GM12878 (cell line): ENCODE data around the gene FHL3. TPM values are rescaled to one million over a fixed set of nuclear protein-coding genes. Genes with fewer than 3 reads are reported as not detected.

Source experiments
- ATAC-seq: fragments of 200-7000 bp; cut with Tn5 transposase; 3 replicates; pipeline ENCODE4 v1.9.1; 2020; ENCODE audit warnings: mild to moderate bottlenecking, moderate library complexity
- BruUV-seq: library from RNA; stranded (reverse); fragments of 400-500 nt; replicated peaks from 2 replicates; lab custom pipeline; 2021; lab: Mats Ljungman, UMichigan
- CTCF ChIA-PET: fragments of 300-600 bp; sonication (Branson Sonifier 250); formaldehyde crosslinking; extraction: SDS; loops from one replicate; lab custom pipeline; 2021; ENCODE audit warnings: inconsistent platforms; lab: Yijun Ruan, JAX
- POLR2A ChIA-PET: fragments of 350-600 bp; formaldehyde crosslinking; extraction: SDS; loops from one replicate; lab custom pipeline; 2021; ENCODE audit warnings: inconsistent platforms; lab: Charles Lee
- RAD21 ChIA-PET: fragments of 300-600 bp; sonication (Branson Sonifier 250); formaldehyde crosslinking; loops from one replicate; lab custom pipeline; 2023; ENCODE audit warnings: antibody characterized with exemption; ENCODE audit not compliant: unreplicated experiment; lab: Charles Lee
- SMC1A ChIA-PET: fragments of 300-600 bp; sonication (Branson Sonifier 250); formaldehyde crosslinking; loops from one replicate; lab custom pipeline; 2023; ENCODE audit not compliant: unreplicated experiment, uncharacterized antibody; lab: Charles Lee
- DNase-seq: peaks from one replicate; pipeline ENCODE4 v3.0.0-alpha.2; 2011; ENCODE audit warnings: low read depth, low spot score
- FAIRE-seq: peaks from 3 replicates; lab custom pipeline; 2011; peaks lifted over from hg19 to GRCh38; lab: Jason Lieb, UNC
- H2AFZ ChIP-seq: 2 replicates; pipeline ENCODE4 v1.6.0; 2011; ENCODE audit warnings: low read depth, low read length, control low read depth; ENCODE audit not compliant: control insufficient read depth
- H3K27ac ChIP-seq: 2 replicates; pipeline ENCODE4 v1.5.1; 2011; ENCODE audit warnings: control low read depth; ENCODE audit not compliant: control insufficient read depth, insufficient read depth
- H3K27me3 ChIP-seq, 2 experiments: replicated peaks in 1 of 2; 2 replicates each; pipeline versions ENCODE4 v1.6.0 to v1.6.1; 2011; ENCODE audit warnings: low read length in 1 of 2; ENCODE audit not compliant: control insufficient read depth in 2 of 2, insufficient read depth in 2 of 2
- H3K36me3 ChIP-seq, 2 experiments: 2 replicates each; pipeline ENCODE4 v1.5.1; 2011; ENCODE audit warnings: low read length in 1 of 2; ENCODE audit not compliant: control insufficient read depth in 2 of 2, insufficient read depth in 2 of 2
- H3K4me1 ChIP-seq: 2 replicates; pipeline ENCODE4 v1.6.1; 2011; ENCODE audit warnings: mild to moderate bottlenecking, low read length, moderate library complexity, mixed read lengths; ENCODE audit not compliant: control insufficient read depth, insufficient read depth
- H3K4me2 ChIP-seq: 2 replicates; pipeline ENCODE4 v1.6.0; 2011; ENCODE audit warnings: control low read depth; ENCODE audit not compliant: control insufficient read depth, insufficient read depth
- H3K4me3 ChIP-seq: fragments of 200-600 bp; sonication (generic); 2 replicates; pipeline ENCODE4 v1.5.1; 2016
- H3K79me2 ChIP-seq: 2 replicates; pipeline ENCODE4 v1.6.0; 2011; ENCODE audit warnings: low read length; ENCODE audit not compliant: control insufficient read depth, insufficient read depth
- H3K9ac ChIP-seq: 2 replicates; pipeline ENCODE4 v1.8.0; 2011; ENCODE audit warnings: low read length, control low read depth, mixed read lengths; ENCODE audit not compliant: control insufficient read depth, insufficient read depth
- H3K9me3 ChIP-seq: replicated peaks from 3 replicates; pipeline ENCODE4 v1.5.1; 2011; ENCODE audit warnings: mild to moderate bottlenecking, low read length; ENCODE audit not compliant: control insufficient read depth, insufficient read depth
- H4K20me1 ChIP-seq: 2 replicates; pipeline ENCODE4 v1.6.0; 2011; ENCODE audit not compliant: control insufficient read depth, insufficient read depth
- BCL3 ChIP-seq: IDR thresholded peaks from 2 replicates; pipeline ENCODE4 v1.6.1; 2011; ENCODE audit warnings: borderline replicate concordance, low read depth, mild to moderate bottlenecking, moderate library complexity, low read length; ENCODE audit not compliant: insufficient read depth, poor library complexity, severe bottlenecking
- BRCA1 ChIP-seq: IDR thresholded peaks from 2 replicates; pipeline ENCODE4 v1.6.1; 2011; ENCODE audit warnings: low read depth, low read length, improper control_type of control experiment
- CBX5 ChIP-seq: sonication (generic); IDR thresholded peaks from 2 replicates; pipeline ENCODE4 v1.6.1; 2016; ENCODE audit warnings: low read depth, moderate library complexity, mild to moderate bottlenecking, inconsistent platforms
- POLR2AphosphoS2 ChIP-seq: IDR thresholded peaks from 2 replicates; pipeline ENCODE4 v1.6.1; 2011; ENCODE audit warnings: low read depth, mild to moderate bottlenecking, low read length, improper control_type of control experiment, moderate library complexity
- POLR2AphosphoS5 ChIP-seq: IDR thresholded peaks from 2 replicates; pipeline ENCODE4 v1.6.1; 2011; ENCODE audit warnings: mild to moderate bottlenecking, low read length, inconsistent platforms
- RAD21 ChIP-seq: IDR thresholded peaks from 2 replicates; pipeline ENCODE4 v1.6.1; 2011; ENCODE audit warnings: mild to moderate bottlenecking, low read depth, low read length, moderate library complexity; ENCODE audit not compliant: insufficient read depth
- RB1 ChIP-seq: fragments of 450-650 bp; formaldehyde crosslinking; IDR thresholded peaks from 2 replicates; pipeline ENCODE4 v1.6.1; 2017; ENCODE audit warnings: mild to moderate bottlenecking, borderline replicate concordance
- RFX5 ChIP-seq: IDR thresholded peaks from 2 replicates; pipeline ENCODE4 v1.6.1; 2011; ENCODE audit warnings: low read depth, low read length, improper control_type of control experiment
- TCF7 ChIP-seq: IDR thresholded peaks from 2 replicates; pipeline ENCODE4 v1.6.1; 2014; ENCODE audit warnings: antibody characterized with exemption, borderline replicate concordance
- WGBS: methylation state at CpG from one replicate; pipeline ENCODE4 v1.1.6; 2016; ENCODE audit warnings: low lambda C conversion rate; ENCODE audit not compliant: insufficient replicate concordance, insufficient coverage; ENCODE audit errors: missing lambda C conversion rate; 5-methylcytosine and 5-hydroxymethylcytosine counted together
- in situ Hi-C: fragments of 300-500 bp; cut with MboI; formaldehyde crosslinking; loops from 9 replicates; pipeline ENCODE4 v1.14.3; 2018; ENCODE audit warnings: mixed read lengths
- intact Hi-C: fragments of 100-400 bp; cut with micrococcal nuclease; formaldehyde crosslinking; loops from one replicate; pipeline ENCODE4 v1.14.2; 2022; ENCODE audit not compliant: unreplicated experiment
- polyA plus RNA-seq, 11 experiments: library from polyadenylated mRNA; depleted of rRNA in 4 of 11; unstranded in 6 of 11; stranded (reverse) in 5 of 11; fragments of >200 nt; fragmentation: Nextera tagmentation in 4 of 11; fragmentation: Illumina TruSeq in 1 of 11; extraction: Ambion mirVana in 4 of 11; extraction: Trizol in 1 of 11; gene quantifications; 1 replicate in 1 of 11; 2 replicates in 10 of 11; pipeline versions ENCODE4 v1.2.1 to v1.2.3, GENCODE V29; 2011 to 2016; ENCODE audit warnings: inconsistent platforms in 2 of 11, missing spikeins in 2 of 11, low read depth in 1 of 11
- total RNA-seq, 4 experiments: library from RNA; depleted of rRNA in 3 of 4; stranded (reverse); fragments of >200 nt in 3 of 4; fragmentation: Illumina TruSeq in 1 of 4; extraction: Trizol in 1 of 4; gene quantifications; 2 replicates each; pipeline versions ENCODE4 v1.2.1 to v1.2.3, GENCODE V29; 2013 to 2021
- TF ChIP-seq, protein P1 (sequence below), 3 experiments: IDR thresholded peaks in 2 of 3; conservative IDR thresholded peaks in 1 of 3; 2 replicates each; pipeline ENCODE4 v1.5.1; 2011; ENCODE audit warnings: low read depth in 3 of 3, low read length in 3 of 3, mild to moderate bottlenecking in 3 of 3, control low read depth in 2 of 3, moderate library complexity in 2 of 3, inconsistent platforms in 1 of 3, mixed read lengths in 1 of 3; ENCODE audit not compliant: control insufficient read depth in 2 of 3, insufficient read depth in 1 of 3; ENCODE audit errors: extremely low read depth in 1 of 3

FHL3 gene
- total and polyA plus RNA-seq, 10 of the 15 experiments (the other 5 are each of a cell fraction or from before 2014, with no cell fraction given), result 0.26 to 13.9 (median 7.9) TPM

GRCh38 chr1:37998089-37998808, 7.1 kb downstream of the FHL3 start (continued):
- TF ChIP-seq BRCA1, result no peak
- no peak for TF ChIP-seq RB1
- TF ChIP-seq POLR2AphosphoS5, result no peak
- no peak for TF ChIP-seq CBX5
- no peak for TF ChIP-seq POLR2AphosphoS2

GRCh38 chr1:37997256-37998088, 7.8 kb downstream of the FHL3 start:
- ChIA-PET SMC1A (interaction anchor here (0.7 kb wide), 1 partner anchor 17 kb away, joined by 4 read pairs; no protein-coding TSS in a partner anchor), POLR2A (interaction anchor here (0.6 kb wide), 1 partner anchor 384 kb away, joined by 4 read pairs; no protein-coding TSS in a partner anchor), RAD21 (no interaction called here), CTCF (no interaction called here)
- H3K79me2 ChIP-seq, result peaks cover 6% of the 10 kb centered on the region; the same call in 1 of the 2 replicates
- DNase-seq (no peak), ATAC-seq (no peak), FAIRE-seq (no peak)
- intact Hi-C loops (no loop called here), in situ Hi-C loops (loop anchor here (25.0 kb wide), 1 partner anchor 410 kb away; the partner anchor contains the start of gene GNL2)
- peaks cover 21% of the 10 kb centered on the region for H3K4me1 ChIP-seq
- H3K36me3 ChIP-seq, result no peaks in the 10 kb centered on the region
- no peak overlapping the region for H3K27ac ChIP-seq
- H3K27me3 ChIP-seq, result no peaks in the 10 kb centered on the region
- TF ChIP-seq RAD21 (no peak), RFX5 (no peak), TCF7 (no peak), BCL3 (no peak)
- TF ChIP-seq, protein P1, sequence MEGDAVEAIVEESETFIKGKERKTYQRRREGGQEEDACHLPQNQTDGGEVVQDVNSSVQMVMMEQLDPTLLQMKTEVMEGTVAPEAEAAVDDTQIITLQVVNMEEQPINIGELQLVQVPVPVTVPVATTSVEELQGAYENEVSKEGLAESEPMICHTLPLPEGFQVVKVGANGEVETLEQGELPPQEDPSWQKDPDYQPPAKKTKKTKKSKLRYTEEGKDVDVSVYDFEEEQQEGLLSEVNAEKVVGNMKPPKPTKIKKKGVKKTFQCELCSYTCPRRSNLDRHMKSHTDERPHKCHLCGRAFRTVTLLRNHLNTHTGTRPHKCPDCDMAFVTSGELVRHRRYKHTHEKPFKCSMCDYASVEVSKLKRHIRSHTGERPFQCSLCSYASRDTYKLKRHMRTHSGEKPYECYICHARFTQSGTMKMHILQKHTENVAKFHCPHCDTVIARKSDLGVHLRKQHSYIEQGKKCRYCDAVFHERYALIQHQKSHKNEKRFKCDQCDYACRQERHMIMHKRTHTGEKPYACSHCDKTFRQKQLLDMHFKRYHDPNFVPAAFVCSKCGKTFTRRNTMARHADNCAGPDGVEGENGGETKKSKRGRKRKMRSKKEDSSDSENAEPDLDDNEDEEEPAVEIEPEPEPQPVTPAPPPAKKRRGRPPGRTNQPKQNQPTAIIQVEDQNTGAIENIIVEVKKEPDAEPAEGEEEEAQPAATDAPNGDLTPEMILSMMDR (IDR thresholded peaks at IDR 0.05 in 2 of 3, conservative IDR thresholded peaks at IDR 0.05 in 1 of 3; ENCODE audit: control insufficient read depth in 2 of 3, extremely low read depth in 1 of 3, insufficient read depth in 1 of 3, low read depth in 3 of 3, low read length in 3 of 3), result no peak
- no peak overlapping the region for H3K4me3 ChIP-seq
- no peak overlapping the region for H3K9ac ChIP-seq
- H2AFZ ChIP-seq, result no peak overlapping the region
- WGBS, result 83% methylated on average over 25 of the region's 25 CpGs
- H4K20me1 ChIP-seq, result no peaks in the 10 kb centered on the region
- H3K4me2 ChIP-seq, result no peak overlapping the region
- no peaks in the 10 kb centered on the region for H3K9me3 ChIP-seq
- BruUV-seq, result no TSS peak
